AG09319 (cell line): ENCODE results near the gene SERPINA3.
"Not testable (repeated sequence)": the region's sequence is repeated elsewhere in the genome, so short reads cannot be mapped to it uniquely, and the experiment has no call there.

Experiments used
- DNase-seq: peaks from one replicate; pipeline ENCODE4 v3.0.0-alpha.2; 2010; ENCODE audit warnings: low read depth; ENCODE audit errors: extremely low read depth
- TF ChIP-seq, protein P1 (sequence below): IDR thresholded peaks from 2 replicates; pipeline ENCODE4 v1.5.1; 2011; ENCODE audit warnings: low read depth, mild to moderate bottlenecking, inconsistent platforms, low read length, moderate library complexity

The SERPINA3 gene

DNA sequence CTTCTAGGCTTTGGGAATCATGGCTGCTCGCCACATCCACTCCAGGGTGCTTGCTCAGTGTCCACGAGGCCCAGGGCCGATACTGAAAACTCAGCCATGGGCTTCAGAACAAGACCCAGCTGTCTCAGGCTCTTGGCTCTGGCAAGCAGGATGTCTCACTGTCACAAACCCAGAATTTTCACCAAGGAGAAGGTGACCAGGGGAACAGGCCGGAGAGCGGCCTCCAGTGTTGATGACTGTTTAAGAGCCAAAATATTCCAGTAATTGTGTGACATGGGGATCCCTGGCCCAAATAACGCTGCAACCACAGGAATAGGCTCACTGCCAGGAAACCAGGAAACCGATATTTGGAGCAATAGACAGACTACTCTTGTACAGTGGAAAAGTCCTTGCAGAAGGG lies 40.8 kb upstream of the SERPINA3 start:
- TF ChIP-seq, protein P1, sequence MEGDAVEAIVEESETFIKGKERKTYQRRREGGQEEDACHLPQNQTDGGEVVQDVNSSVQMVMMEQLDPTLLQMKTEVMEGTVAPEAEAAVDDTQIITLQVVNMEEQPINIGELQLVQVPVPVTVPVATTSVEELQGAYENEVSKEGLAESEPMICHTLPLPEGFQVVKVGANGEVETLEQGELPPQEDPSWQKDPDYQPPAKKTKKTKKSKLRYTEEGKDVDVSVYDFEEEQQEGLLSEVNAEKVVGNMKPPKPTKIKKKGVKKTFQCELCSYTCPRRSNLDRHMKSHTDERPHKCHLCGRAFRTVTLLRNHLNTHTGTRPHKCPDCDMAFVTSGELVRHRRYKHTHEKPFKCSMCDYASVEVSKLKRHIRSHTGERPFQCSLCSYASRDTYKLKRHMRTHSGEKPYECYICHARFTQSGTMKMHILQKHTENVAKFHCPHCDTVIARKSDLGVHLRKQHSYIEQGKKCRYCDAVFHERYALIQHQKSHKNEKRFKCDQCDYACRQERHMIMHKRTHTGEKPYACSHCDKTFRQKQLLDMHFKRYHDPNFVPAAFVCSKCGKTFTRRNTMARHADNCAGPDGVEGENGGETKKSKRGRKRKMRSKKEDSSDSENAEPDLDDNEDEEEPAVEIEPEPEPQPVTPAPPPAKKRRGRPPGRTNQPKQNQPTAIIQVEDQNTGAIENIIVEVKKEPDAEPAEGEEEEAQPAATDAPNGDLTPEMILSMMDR, result no peak
- DNase-seq, result no peak

DNA sequence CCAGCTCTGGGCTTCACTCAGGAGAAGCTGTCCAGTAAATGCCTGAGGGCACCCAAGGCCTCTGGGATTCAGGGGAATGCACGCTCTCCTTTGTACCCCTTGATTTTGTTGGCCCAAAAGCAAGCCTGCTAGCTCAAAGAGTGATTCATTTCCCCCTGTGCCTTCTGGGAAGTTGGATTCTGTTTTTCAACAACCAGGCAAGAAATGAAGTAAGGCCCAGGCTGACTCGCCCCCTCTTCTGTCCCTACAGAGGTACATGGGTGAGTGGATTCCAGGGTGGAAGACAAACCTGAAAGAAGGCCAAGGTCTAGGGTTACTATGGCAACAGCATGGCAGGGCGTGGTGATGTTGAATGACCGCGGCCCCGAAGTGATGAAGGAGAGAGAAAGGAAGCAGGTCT lies 40.2 kb upstream of the SERPINA3 start:
- TF ChIP-seq, protein P1, result no peak
- DNase-seq, result no peak

DNA sequence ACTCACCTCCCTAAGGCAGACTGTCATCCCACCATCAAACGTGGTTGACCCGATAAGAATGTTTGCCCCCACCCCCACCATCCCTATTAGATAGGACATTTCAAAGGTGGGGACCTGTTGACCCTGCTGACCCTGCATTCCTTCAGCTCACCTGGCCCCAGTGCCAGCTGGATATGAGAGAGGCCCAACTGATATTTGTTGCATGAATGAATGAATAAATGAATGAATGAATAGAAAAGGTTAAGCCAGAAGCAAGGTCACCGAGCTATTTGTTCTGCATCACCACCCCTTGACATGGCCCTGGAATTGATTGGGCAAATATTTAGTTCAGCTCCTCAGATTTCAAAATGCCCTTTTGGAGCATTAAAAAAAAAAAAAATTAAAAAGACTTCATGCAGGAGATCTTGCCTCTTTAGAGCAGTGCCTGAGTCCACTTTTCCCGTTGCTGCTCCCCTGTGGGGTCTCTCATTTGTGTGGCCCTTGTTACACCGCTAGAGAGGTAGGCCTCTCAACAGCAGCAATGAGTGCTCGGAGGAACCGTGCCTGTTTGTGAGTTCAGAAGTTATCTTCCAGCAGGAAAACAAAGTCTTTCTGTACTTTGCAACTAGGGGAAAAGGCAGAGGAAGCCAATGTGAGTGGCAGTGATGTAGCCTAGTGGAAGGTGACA lies 39.4 kb upstream of the SERPINA3 start:
- TF ChIP-seq, protein P1, result no peak
- DNase-seq, result no peak

DNA sequence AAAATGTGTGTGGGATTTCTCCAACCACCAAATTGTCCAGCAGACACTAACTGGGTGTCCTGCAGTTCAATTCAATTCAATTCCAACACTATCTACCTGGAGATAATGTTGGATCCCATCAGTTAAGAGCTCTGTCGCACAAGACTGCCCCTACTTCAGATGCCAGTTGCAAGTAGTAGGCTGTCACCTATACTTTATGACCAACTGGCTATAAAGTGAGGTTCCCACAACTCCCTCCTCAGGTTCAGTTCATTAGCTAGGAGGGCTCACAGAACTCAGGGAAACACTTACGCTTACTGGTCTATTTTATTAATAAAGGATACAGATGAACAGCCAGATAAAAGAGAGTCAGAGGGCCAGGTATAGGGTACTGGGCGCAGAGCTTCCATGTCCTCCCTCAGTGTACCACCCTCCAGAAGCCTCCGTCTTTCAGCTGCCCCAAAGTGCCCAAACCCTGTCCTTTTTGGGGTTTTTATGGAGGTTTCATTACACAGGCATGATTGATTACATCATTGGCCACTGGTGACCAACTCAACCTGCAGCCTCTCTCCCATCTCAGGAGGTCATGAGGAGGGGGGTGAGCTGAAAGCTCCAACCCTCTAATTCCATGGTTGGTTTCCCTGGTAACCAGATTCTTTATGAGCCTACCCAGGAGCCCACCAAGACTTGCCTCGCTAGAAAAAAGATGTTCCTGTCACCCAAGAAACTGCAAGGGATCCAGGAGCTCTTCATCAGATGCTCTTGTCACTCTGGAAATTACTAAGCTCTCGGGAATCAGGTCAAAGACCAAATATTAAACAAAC lies 38.5 kb upstream of the SERPINA3 start:
- TF ChIP-seq, protein P1, result no peak
- DNase-seq, result no peak

DNA sequence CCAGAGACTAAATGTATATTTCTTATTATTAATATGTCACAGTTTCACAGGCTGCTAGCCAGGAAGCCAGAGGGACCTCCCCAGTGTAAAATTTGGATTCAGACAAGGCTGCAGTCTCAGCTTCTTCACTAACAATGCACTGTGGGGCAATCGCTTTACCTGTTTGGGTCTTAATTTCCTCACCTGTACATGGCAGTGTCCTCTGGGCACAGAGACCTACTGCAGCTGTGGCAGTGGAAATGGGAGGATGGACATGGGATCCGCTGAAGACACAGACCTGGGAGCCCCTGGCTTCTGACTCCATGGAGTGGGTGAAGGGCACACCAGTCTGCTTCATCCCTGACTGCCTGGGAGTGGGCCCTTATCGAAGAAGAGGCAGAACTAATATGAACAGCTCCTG lies 37.9 kb upstream of the SERPINA3 start:
- TF ChIP-seq, protein P1, result no peak
- no peak for DNase-seq

DNA sequence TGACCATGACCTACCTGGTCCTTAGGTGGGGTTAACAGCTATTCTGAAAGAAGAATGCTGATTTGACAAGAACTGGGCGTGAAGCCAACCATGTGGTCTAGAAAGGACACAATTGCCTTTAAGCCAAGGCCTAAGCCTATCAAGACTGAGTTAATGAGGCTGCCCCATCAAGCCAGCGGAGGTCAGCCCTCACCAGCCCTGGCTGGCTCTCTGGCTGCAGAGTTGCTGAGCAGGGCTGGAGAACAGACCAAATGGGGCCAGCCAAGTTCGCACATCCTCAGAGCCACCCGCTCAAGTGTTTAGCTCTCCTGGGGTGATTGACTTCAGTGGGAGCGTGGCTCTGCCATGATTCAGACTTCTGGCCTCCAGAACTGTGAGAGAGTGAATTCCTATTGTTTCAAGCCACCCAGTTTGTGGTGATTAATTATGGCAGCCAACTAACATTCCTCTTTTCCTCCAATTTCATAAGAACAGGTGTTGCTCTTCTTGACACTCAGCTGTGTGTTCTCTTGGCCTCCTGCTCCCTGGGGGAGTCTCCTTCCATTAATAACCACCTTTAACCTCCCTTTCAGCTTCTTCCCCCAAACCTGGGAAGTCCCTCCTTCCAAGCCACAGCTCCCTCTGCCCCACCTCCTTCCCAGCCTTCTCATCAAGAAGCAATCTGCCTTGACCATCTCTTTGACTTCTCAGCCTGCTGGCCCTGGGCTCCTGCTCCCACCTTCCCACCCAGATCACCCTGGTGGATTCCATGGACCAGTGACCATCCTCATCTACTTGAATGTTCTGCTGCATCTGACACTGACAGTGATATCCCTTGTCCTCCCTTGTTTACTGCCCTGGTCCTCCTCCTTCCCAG lies 36.2 kb upstream of the SERPINA3 start:
- TF ChIP-seq, protein P1, result no peak
- no peak for DNase-seq

DNA sequence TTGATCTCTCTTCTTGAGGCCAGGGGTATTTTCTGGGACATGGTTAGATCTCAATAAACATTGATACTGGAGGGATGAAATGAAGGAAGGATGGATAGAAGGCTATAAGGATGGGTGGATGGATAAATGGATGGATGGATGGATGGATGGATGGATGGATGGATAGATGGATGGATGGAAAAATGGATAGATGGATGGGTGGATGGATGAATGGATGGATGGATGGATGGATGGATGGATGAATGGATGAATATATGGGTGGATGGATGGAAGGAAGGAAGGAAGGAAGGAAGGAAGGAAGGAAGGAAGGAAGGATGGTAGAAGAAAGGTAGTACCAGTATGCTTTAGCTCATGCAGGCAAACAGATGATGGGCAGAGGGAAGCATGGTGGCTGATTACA lies 34.7 kb upstream of the SERPINA3 start:
- DNase-seq, result not testable (repeated sequence)
